Calu3 (cell line): Measurements from ENCODE around the gene TRIM17. TPM values are rescaled to one million over a fixed set of nuclear protein-coding genes. Genes with fewer than 3 reads are reported as not detected.
A peak's percentile ranks its signal among the peaks of the same experiment; 100 is the strongest.

Experiments
- BruUV-seq: library from RNA; stranded (reverse); fragments of 400-500 nt; replicated peaks from 2 replicates; lab custom pipeline; 2021; lab: Mats Ljungman, UMichigan
- CTCF ChIA-PET: fragments of 300-600 bp; sonication (Branson Sonifier 250); formaldehyde crosslinking; loops from one replicate; lab custom pipeline; 2022; ENCODE audit warnings: antibody characterized with exemption; lab: Charles Lee
- DNase-seq: peaks from one replicate; pipeline ENCODE4 v3.0.0; 2022
- H3K27ac Mint-ChIP-seq: one replicate; pipeline ENCODE4 v1.8.0; 2022; ENCODE audit warnings: mixed read lengths; ENCODE audit not compliant: unreplicated experiment
- H3K27me3 Mint-ChIP-seq: one replicate; pipeline ENCODE4 v1.8.0; 2022; ENCODE audit warnings: mixed read lengths; ENCODE audit not compliant: unreplicated experiment
- H3K36me3 Mint-ChIP-seq: one replicate; pipeline ENCODE4 v1.8.0; 2022; ENCODE audit warnings: mild to moderate bottlenecking, moderate library complexity, mixed read lengths; ENCODE audit not compliant: insufficient read depth, unreplicated experiment
- H3K4me1 Mint-ChIP-seq: one replicate; pipeline ENCODE4 v1.8.0; 2022; ENCODE audit warnings: mild to moderate bottlenecking, low read depth, mixed read lengths; ENCODE audit not compliant: unreplicated experiment
- H3K4me3 Mint-ChIP-seq: one replicate; pipeline ENCODE4 v1.8.0; 2022; ENCODE audit warnings: mild to moderate bottlenecking, low read depth, moderate library complexity, mixed read lengths; ENCODE audit not compliant: unreplicated experiment
- H3K9me3 Mint-ChIP-seq: one replicate; pipeline ENCODE4 v1.8.0; 2022; ENCODE audit warnings: low read depth, mixed read lengths; ENCODE audit not compliant: unreplicated experiment
- intact Hi-C: fragments of 100-400 bp; cut with micrococcal nuclease; formaldehyde crosslinking; loops from one replicate; pipeline ENCODE4 v1.10.0; 2022; ENCODE audit not compliant: unreplicated experiment
- total RNA-seq: library from RNA; stranded (reverse); gene quantifications from 2 replicates; pipeline ENCODE4 v1.2.3, GENCODE V29; 2022
- TF ChIP-seq, protein P1 (sequence below): fragments of 200-600 bp; IDR thresholded peaks from one replicate; pipeline ENCODE4 v1.8.0; 2022; ENCODE audit warnings: antibody characterized with exemption; ENCODE audit not compliant: unreplicated experiment

Gene TRIM17
- total RNA-seq, 1 experiment from 2014 or later = 3.8 TPM

DNA sequence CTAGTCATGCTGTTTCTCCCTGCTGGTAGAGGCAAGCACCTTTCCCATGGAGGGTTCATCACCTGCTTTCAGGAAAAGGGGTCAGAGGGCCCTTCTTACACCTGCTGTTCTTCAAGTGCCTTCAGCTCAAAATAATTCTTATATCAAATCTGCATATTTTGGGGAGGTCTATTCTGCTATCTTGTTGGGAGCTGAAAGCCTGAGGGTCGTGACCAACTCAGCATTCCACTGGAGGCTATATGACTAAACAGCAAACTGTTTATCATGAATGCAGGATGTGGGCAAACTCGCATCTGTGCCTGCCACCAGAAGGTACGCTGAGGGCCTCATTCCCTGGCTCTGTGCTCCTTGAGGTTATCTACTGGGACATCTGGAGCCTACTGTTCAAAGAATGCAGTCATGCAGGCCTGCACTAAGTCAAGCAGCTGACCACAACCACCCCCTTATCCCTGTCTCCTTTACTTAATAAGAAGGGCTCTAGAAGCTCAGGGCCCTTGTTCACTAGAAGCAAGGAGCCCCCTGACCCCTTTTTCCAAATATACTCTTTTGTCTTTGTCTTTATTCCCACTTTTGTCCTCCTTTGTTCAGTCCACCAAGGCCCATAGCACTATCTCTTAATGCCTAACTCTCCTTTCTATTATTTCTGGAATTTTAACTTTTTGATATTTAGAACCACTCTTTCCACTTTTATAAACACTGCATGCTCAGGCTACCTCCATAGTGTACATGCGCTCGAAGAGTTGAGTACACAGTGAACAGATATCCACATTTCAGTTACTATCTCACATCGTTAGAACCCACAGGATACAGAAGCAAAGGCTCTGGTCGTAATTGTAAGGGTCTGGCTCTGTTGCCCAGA lies 4.5 kb upstream of the TRIM17 start:
- no TSS peak for BruUV-seq
- Mint-ChIP-seq H3K36me3 (peaks cover 21% of the 10 kb centered on the region), H3K4me1 (peaks cover 42% of the 10 kb centered on the region), H3K4me3 (no peak overlapping the region), H3K27me3 (no peaks in the 10 kb centered on the region), H3K9me3 (peaks cover 2% of the 10 kb centered on the region), H3K27ac (no peak overlapping the region)
- DNase-seq = no peak
- TF ChIP-seq, protein P1, sequence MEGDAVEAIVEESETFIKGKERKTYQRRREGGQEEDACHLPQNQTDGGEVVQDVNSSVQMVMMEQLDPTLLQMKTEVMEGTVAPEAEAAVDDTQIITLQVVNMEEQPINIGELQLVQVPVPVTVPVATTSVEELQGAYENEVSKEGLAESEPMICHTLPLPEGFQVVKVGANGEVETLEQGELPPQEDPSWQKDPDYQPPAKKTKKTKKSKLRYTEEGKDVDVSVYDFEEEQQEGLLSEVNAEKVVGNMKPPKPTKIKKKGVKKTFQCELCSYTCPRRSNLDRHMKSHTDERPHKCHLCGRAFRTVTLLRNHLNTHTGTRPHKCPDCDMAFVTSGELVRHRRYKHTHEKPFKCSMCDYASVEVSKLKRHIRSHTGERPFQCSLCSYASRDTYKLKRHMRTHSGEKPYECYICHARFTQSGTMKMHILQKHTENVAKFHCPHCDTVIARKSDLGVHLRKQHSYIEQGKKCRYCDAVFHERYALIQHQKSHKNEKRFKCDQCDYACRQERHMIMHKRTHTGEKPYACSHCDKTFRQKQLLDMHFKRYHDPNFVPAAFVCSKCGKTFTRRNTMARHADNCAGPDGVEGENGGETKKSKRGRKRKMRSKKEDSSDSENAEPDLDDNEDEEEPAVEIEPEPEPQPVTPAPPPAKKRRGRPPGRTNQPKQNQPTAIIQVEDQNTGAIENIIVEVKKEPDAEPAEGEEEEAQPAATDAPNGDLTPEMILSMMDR = no peak
- intact Hi-C loops = no loop called here
- CTCF ChIA-PET = interaction anchor here (0.6 kb wide), 1 partner anchor 63 kb away, joined by 4 read pairs; no protein-coding TSS in a partner anchor

GRCh38 chr1:228417483-228418203 lies 982 bp upstream of the TRIM17 start:
- BruUV-seq = no TSS peak
- CTCF ChIA-PET = no interaction called here
- TF ChIP-seq, protein P1 = no peak
- DNase-seq = peak; percentile 53
- Mint-ChIP-seq H3K9me3 (peaks cover 2% of the 10 kb centered on the region), H3K4me1 (peaks cover 41% of the 10 kb centered on the region), H3K27ac (peak overlapping the region; percentile 90), H3K27me3 (no peaks in the 10 kb centered on the region), H3K4me3 (peak overlapping the region; percentile 73), H3K36me3 (peaks cover 37% of the 10 kb centered on the region)
- intact Hi-C loops = loop anchor here (5.0 kb wide), 1 partner anchor 40 kb away; a partner anchor contains a TSS

GRCh38 chr1:228417061-228417460 lies 400 bp upstream of the TRIM17 start:
- peak overlapping the region; percentile 73 for H3K4me3 Mint-ChIP-seq
- H3K4me1 Mint-ChIP-seq = peaks cover 35% of the 10 kb centered on the region
- CTCF ChIA-PET = interaction anchor here (0.7 kb wide), 1 partner anchor 997 kb away, joined by 8 read pairs; no protein-coding TSS in a partner anchor
- BruUV-seq = no TSS peak
- H3K36me3 Mint-ChIP-seq = peaks cover 37% of the 10 kb centered on the region
- H3K27ac Mint-ChIP-seq = peak overlapping the region; percentile 90
- no peaks in the 10 kb centered on the region for H3K27me3 Mint-ChIP-seq
- no peak for DNase-seq
- TF ChIP-seq, protein P1 = no peak
- intact Hi-C loops = loop anchor here (5.0 kb wide), 1 partner anchor 40 kb away; a partner anchor contains a TSS
- H3K9me3 Mint-ChIP-seq = peaks cover 2% of the 10 kb centered on the region

GRCh38 chr1:228415853-228416216 lies 826 bp downstream of the TRIM17 start:
- Mint-ChIP-seq H3K4me1 (peaks cover 34% of the 10 kb centered on the region), H3K36me3 (peaks cover 37% of the 10 kb centered on the region), H3K27ac (peak overlapping the region; percentile 90), H3K27me3 (no peaks in the 10 kb centered on the region), H3K9me3 (no peaks in the 10 kb centered on the region), H3K4me3 (peak overlapping the region; percentile 73)
- DNase-seq = no peak
- intact Hi-C loops = loop anchor here (5.0 kb wide), 1 partner anchor 41 kb away; a partner anchor contains a TSS
- BruUV-seq = no TSS peak
- TF ChIP-seq, protein P1 = no peak
- CTCF ChIA-PET = no interaction called here
